ENCODE data around the gene ALOX5. TPM values are rescaled to one million over a fixed set of nuclear protein-coding genes. Genes with fewer than 3 reads are reported as not detected.
"Not testable (repeated sequence)": the region's sequence is repeated elsewhere in the genome, so short reads cannot be mapped to it uniquely, and the experiment has no call there.

The ALOX5 gene
- total RNA-seq, 2 donors from 2014 or later, result 6.2 to 6.4 TPM

- no peaks in the 10 kb centered on the region for H3K36me3 ChIP-seq
- no peaks in the 10 kb centered on the region for H3K9me3 ChIP-seq
- no peak overlapping the region for H3K27ac ChIP-seq
- H3K4me1 ChIP-seq, result no peaks in the 10 kb centered on the region
- no peak overlapping the region for H3K9ac ChIP-seq (ENCODE audit: low read depth in 2 of 2, low read length in 2 of 2)
- TF ChIP-seq, protein P1, sequence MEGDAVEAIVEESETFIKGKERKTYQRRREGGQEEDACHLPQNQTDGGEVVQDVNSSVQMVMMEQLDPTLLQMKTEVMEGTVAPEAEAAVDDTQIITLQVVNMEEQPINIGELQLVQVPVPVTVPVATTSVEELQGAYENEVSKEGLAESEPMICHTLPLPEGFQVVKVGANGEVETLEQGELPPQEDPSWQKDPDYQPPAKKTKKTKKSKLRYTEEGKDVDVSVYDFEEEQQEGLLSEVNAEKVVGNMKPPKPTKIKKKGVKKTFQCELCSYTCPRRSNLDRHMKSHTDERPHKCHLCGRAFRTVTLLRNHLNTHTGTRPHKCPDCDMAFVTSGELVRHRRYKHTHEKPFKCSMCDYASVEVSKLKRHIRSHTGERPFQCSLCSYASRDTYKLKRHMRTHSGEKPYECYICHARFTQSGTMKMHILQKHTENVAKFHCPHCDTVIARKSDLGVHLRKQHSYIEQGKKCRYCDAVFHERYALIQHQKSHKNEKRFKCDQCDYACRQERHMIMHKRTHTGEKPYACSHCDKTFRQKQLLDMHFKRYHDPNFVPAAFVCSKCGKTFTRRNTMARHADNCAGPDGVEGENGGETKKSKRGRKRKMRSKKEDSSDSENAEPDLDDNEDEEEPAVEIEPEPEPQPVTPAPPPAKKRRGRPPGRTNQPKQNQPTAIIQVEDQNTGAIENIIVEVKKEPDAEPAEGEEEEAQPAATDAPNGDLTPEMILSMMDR (IDR thresholded peaks at IDR 0.05), result no peak
- H3K27me3 ChIP-seq, result no peaks in the 10 kb centered on the region
- no peak for DNase-seq
- intact Hi-C loops (cut with DNase I), result no loop called here
- H3K4me3 ChIP-seq, result no peak overlapping the region
Observed at GRCh38 chr10:45471059-45471458, 97.0 kb downstream of the ALOX5 start.

DNA sequence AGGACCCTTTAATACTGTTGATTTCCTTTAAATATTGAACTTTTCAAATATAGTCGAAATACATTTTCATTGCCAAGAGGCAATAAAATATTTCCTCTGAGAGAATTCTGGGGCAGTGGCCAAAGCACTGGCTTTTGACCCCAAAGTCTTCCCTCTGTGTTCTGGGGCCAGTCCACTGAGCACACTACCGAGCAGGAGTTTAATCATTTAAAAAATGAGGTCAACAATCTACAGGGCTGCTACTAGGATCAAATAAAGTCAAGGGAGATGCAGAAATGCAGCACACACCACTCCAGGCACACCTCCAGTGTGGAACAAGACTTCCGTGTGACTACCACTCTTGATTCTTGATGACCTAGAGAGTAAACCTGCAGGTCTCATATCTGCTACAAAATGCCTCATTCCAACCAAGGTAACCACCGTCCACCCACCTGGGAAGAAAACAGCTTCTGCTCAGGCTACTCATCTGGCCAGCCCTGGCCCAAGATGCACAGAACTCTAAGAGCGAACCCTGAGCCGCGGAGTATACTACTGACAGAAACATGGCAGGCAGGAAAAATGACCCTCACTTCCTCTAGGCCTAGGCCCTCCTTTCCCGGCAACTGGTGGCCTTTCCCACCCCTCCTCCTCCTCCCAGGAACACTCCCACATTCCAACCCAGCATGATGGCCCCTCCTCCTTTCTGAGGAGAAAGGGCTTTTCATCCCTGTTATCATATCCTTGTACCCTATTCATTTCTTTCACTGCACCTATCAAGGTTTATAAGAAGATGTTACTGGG is 97.7 kb downstream of the ALOX5 start:
- no peaks in the 10 kb centered on the region for H3K36me3 ChIP-seq
- H3K9me3 ChIP-seq, result no peaks in the 10 kb centered on the region
- H3K27me3 ChIP-seq, result no peaks in the 10 kb centered on the region
- H3K9ac ChIP-seq (ENCODE audit: low read depth in 2 of 2, low read length in 2 of 2), result no peak overlapping the region
- TF ChIP-seq, protein P1 (IDR thresholded peaks at IDR 0.05), result no peak
- no peaks in the 10 kb centered on the region for H3K4me1 ChIP-seq
- no peak overlapping the region for H3K4me3 ChIP-seq
- intact Hi-C loops (cut with DNase I), result no loop called here
- H3K27ac ChIP-seq, result no peak overlapping the region
- no peak for DNase-seq

GRCh38 chr10:45473126-45473525 is 99.1 kb downstream of the ALOX5 start:
- Histone ChIP-seq H3K4me3 (no peak overlapping the region), H3K27ac (no peak overlapping the region), H3K9me3 (no peaks in the 10 kb centered on the region), H3K4me1 (no peaks in the 10 kb centered on the region), H3K36me3 (no peaks in the 10 kb centered on the region), H3K27me3 (no peaks in the 10 kb centered on the region), H3K9ac (ENCODE audit: low read depth in 2 of 2, low read length in 2 of 2) (no peak overlapping the region)
- no peak for DNase-seq
- intact Hi-C loops (cut with DNase I), result no loop called here
- TF ChIP-seq, protein P1 (IDR thresholded peaks at IDR 0.05), result no peak

GRCh38 chr10:45476559-45476958 is 102.5 kb downstream of the ALOX5 start:
- intact Hi-C loops (cut with DNase I), result no loop called here
- TF ChIP-seq, protein P1 (IDR thresholded peaks at IDR 0.05), result no peak
- H3K27me3 ChIP-seq, result no peaks in the 10 kb centered on the region

GRCh38 chr10:45480294-45480693 is 106.3 kb downstream of the ALOX5 start:
- intact Hi-C loops (cut with DNase I), result no loop called here
- no peak overlapping the region for H3K27ac ChIP-seq
- no peaks in the 10 kb centered on the region for H3K9me3 ChIP-seq
- H3K9ac ChIP-seq (ENCODE audit: low read depth in 2 of 2, low read length in 2 of 2), result no peak overlapping the region
- TF ChIP-seq, protein P1 (IDR thresholded peaks at IDR 0.05), result no peak
- no peak for DNase-seq
- H3K4me3 ChIP-seq, result no peak overlapping the region
- H3K36me3 ChIP-seq, result no peaks in the 10 kb centered on the region
- H3K27me3 ChIP-seq, result no peaks in the 10 kb centered on the region
- H3K4me1 ChIP-seq, result no peaks in the 10 kb centered on the region

More at GRCh38 chr10:45476559-45476958, 102.5 kb downstream of the ALOX5 start:
- Histone ChIP-seq H3K36me3 (no peaks in the 10 kb centered on the region), H3K4me3 (no peak overlapping the region), H3K4me1 (no peaks in the 10 kb centered on the region), H3K9ac (ENCODE audit: low read depth in 2 of 2, low read length in 2 of 2) (no peak overlapping the region), H3K27ac (no peak overlapping the region), H3K9me3 (no peaks in the 10 kb centered on the region)
- no peak for DNase-seq

GRCh38 chr10:45481100-45481499 is 107.1 kb downstream of the ALOX5 start:
- H3K4me1 ChIP-seq; H3K27ac ChIP-seq; intact Hi-C loops (cut with DNase I); H3K4me3 ChIP-seq; H3K9ac ChIP-seq (ENCODE audit: low read depth in 2 of 2, low read length in 2 of 2); H3K27me3 ChIP-seq; H3K9me3 ChIP-seq; DNase-seq; H3K36me3 ChIP-seq: not testable (repeated sequence)
